SK-N-SH treated with all-trans-retinoic acid at 6 μM for 48 hours (cell line): ENCODE results near the gene CLPSL2.

ENCODE experiments used
- ATAC-seq: fragments of 200-7000 bp; cut with Tn5 transposase; 3 replicates; pipeline ENCODE4 v1.9.1; 2020; ENCODE audit warnings: mild to moderate bottlenecking, moderate library complexity
- ARNTL ChIP-seq: fragments of 450-650 bp; formaldehyde crosslinking; IDR thresholded peaks from 2 replicates; pipeline ENCODE4 v1.5.0; 2020; ENCODE audit warnings: low read depth, mild to moderate bottlenecking, moderate library complexity, borderline replicate concordance
- BACH2 ChIP-seq: fragments of 250-450 bp; sonication (Bioruptor Pico); IDR thresholded peaks from 2 replicates; pipeline ENCODE4 v1.9.0; 2021; ENCODE audit warnings: mild to moderate bottlenecking, borderline replicate concordance
- CREB5 ChIP-seq: fragments of 250-450 bp; sonication (Bioruptor Pico); IDR thresholded peaks from 2 replicates; pipeline ENCODE4 v1.5.1; 2020; ENCODE audit warnings: low read depth, mild to moderate bottlenecking, moderate library complexity
- CSDC2 ChIP-seq: fragments of 250-450 bp; sonication (Bioruptor Pico); IDR thresholded peaks from 2 replicates; pipeline ENCODE4 v1.5.0; 2020; ENCODE audit warnings: mild to moderate bottlenecking, moderate library complexity
- CSRNP3 ChIP-seq: fragments of 250-450 bp; sonication (Bioruptor Pico); IDR thresholded peaks from 2 replicates; pipeline ENCODE4 v1.5.1; 2021; ENCODE audit warnings: mild to moderate bottlenecking, moderate library complexity
- ESRRG ChIP-seq: fragments of 250-450 bp; sonication (Bioruptor Pico); IDR thresholded peaks from 2 replicates; pipeline ENCODE4 v1.6.1; 2021; ENCODE audit warnings: mild to moderate bottlenecking
- GLIS3 ChIP-seq: fragments of 250-450 bp; sonication (Bioruptor Pico); IDR thresholded peaks from 2 replicates; pipeline ENCODE4 v1.5.0; 2020; ENCODE audit warnings: mild to moderate bottlenecking, moderate library complexity
- ISL1 ChIP-seq: fragments of 250-450 bp; sonication (Bioruptor Pico); IDR thresholded peaks from 2 replicates; pipeline ENCODE4 v2.1.2; 2022; ENCODE audit warnings: mild to moderate bottlenecking, moderate library complexity
- PATZ1 ChIP-seq: fragments of 250-450 bp; sonication (Bioruptor Pico); IDR thresholded peaks from 2 replicates; pipeline ENCODE4 v1.8.0; 2020; ENCODE audit warnings: mild to moderate bottlenecking, moderate library complexity, borderline replicate concordance
- POU6F1 ChIP-seq: fragments of 250-450 bp; sonication (Bioruptor Pico); IDR thresholded peaks from 2 replicates; pipeline ENCODE4 v1.8.0; 2021; ENCODE audit warnings: low read depth, mild to moderate bottlenecking, moderate library complexity, borderline replicate concordance
- PPARA ChIP-seq: fragments of 250-450 bp; sonication (Bioruptor Pico); IDR thresholded peaks from 2 replicates; pipeline ENCODE4 v1.5.0; 2020; ENCODE audit warnings: mild to moderate bottlenecking, borderline replicate concordance
- SNAI2 ChIP-seq: fragments of 250-450 bp; sonication (Bioruptor Pico); IDR thresholded peaks from 2 replicates; pipeline ENCODE4 v1.5.0; 2020; ENCODE audit warnings: mild to moderate bottlenecking, moderate library complexity
- TOX ChIP-seq: fragments of 250-450 bp; sonication (Bioruptor Pico); IDR thresholded peaks from 2 replicates; pipeline ENCODE4 v1.8.0; 2021; ENCODE audit warnings: mild to moderate bottlenecking, moderate library complexity, borderline replicate concordance
- TSHZ2 ChIP-seq: fragments of 250-450 bp; sonication (Bioruptor Pico); IDR thresholded peaks from 2 replicates; pipeline ENCODE4 v1.5.0; 2020; ENCODE audit warnings: mild to moderate bottlenecking, moderate library complexity
- ZC3H10 ChIP-seq: fragments of 250-450 bp; sonication (Bioruptor Pico); IDR thresholded peaks from 2 replicates; pipeline ENCODE4 v1.5.1; 2021; ENCODE audit warnings: mild to moderate bottlenecking, moderate library complexity
- ZFP3 ChIP-seq: fragments of 250-450 bp; sonication (Bioruptor Pico); IDR thresholded peaks from 2 replicates; pipeline ENCODE4 v1.5.0; 2020; ENCODE audit warnings: mild to moderate bottlenecking, moderate library complexity
- ZFP30 ChIP-seq: fragments of 450-650 bp; formaldehyde crosslinking; IDR thresholded peaks from 2 replicates; pipeline ENCODE4 v1.5.0; 2022; ENCODE audit warnings: mild to moderate bottlenecking, moderate library complexity
- ZNF565 ChIP-seq: fragments of 450-650 bp; formaldehyde crosslinking; conservative IDR thresholded peaks from 2 replicates; pipeline ENCODE4 v1.5.0; 2020; ENCODE audit warnings: low read depth, mild to moderate bottlenecking, moderate library complexity
- ZNF70 ChIP-seq: fragments of 450-650 bp; formaldehyde crosslinking; IDR thresholded peaks from 2 replicates; pipeline ENCODE4 v1.5.0; 2020; ENCODE audit warnings: mild to moderate bottlenecking, moderate library complexity
- ZNF8 ChIP-seq: fragments of 450-650 bp; formaldehyde crosslinking; IDR thresholded peaks from 2 replicates; pipeline ENCODE4 v1.5.0; 2020; ENCODE audit warnings: mild to moderate bottlenecking, moderate library complexity

CLPSL2 gene

GRCh38 chr6:35739645-35740524, 36.5 kb upstream of the CLPSL2 start:
- ATAC-seq, result no peak
- TF ChIP-seq ZNF8 (CRISPR knock-in tag) (no peak), TOX (CRISPR knock-in tag) (no peak), GLIS3 (no peak), CSDC2 (CRISPR knock-in tag) (no peak), BACH2 (CRISPR knock-in tag) (no peak), SNAI2 (CRISPR knock-in tag) (no peak), ARNTL (no peak)

- ATAC-seq, result no peak
These were observed 33.6 kb upstream of the CLPSL2 start for GRCh38 chr6:35742842-35743241.

More at GRCh38 chr6:35742842-35743241, 33.6 kb upstream of the CLPSL2 start:
- no peak for TF ChIP-seq TOX (CRISPR knock-in tag)
- TF ChIP-seq ZNF8 (CRISPR knock-in tag), result no peak
- no peak for TF ChIP-seq TSHZ2 (CRISPR knock-in tag)
- no peak for TF ChIP-seq ZC3H10 (CRISPR knock-in tag)
- TF ChIP-seq CREB5 (CRISPR knock-in tag), result no peak
- TF ChIP-seq POU6F1, result no peak
- TF ChIP-seq GLIS3, result no peak
- no peak for TF ChIP-seq ZFP30 (CRISPR knock-in tag)
- TF ChIP-seq ARNTL, result no peak
- TF ChIP-seq ZFP3 (CRISPR knock-in tag), result no peak
- TF ChIP-seq ZNF70 (CRISPR knock-in tag), result no peak
- no peak for TF ChIP-seq SNAI2 (CRISPR knock-in tag)
- TF ChIP-seq ISL1, result no peak
- no peak for TF ChIP-seq PPARA
- TF ChIP-seq BACH2 (CRISPR knock-in tag), result no peak
- no peak for TF ChIP-seq ZNF565 (CRISPR knock-in tag)
- TF ChIP-seq CSRNP3, result no peak
- no peak for TF ChIP-seq ESRRG (CRISPR knock-in tag)
- no peak for TF ChIP-seq PATZ1 (CRISPR knock-in tag)
